Measurements from ENCODE around the gene TMEM107.
"Not testable (repeated sequence)": the region's sequence is repeated elsewhere in the genome, so short reads cannot be mapped to it uniquely, and the experiment has no call there.

The TMEM107 gene

GRCh38 chr17:8221663-8222379 is 45.6 kb upstream of the TMEM107 start:
- H3K36me3 ChIP-seq (ENCODE audit: control insufficient read depth in 4 of 4, insufficient read depth in 4 of 4, low read length in 3 of 4) = no peaks in the 10 kb centered on the region
- CTCF ChIA-PET = interaction anchor here (0.9 to 5.3 kb wide), 16 partner anchors 11 to 147 kb away, joined by 3 to 55 read pairs (median 4); partner anchors contain the start of genes AURKB, BORCS6, CTC1 and PFAS
- POLR2A ChIA-PET = interaction anchor here (1.0 to 3.7 kb wide), 8 partner anchors 8 to 514 kb away, joined by 3 to 56 read pairs (median 6); partner anchors contain the start of genes AURKB, BORCS6 and CTC1
- H3K9me3 ChIP-seq (ENCODE audit: control extremely low read depth in 1 of 5, control insufficient read depth in 4 of 5, insufficient read depth in 2 of 5, low read depth in 1 of 5, low read length in 4 of 5) = no peaks in the 10 kb centered on the region
- H3K27ac ChIP-seq (ENCODE audit: insufficient read depth in 1 of 2, low read depth in 1 of 2, low read length in 2 of 2, poor library complexity in 1 of 2, severe bottlenecking in 2 of 2) = peak overlapping the region; percentile 87 to 98
- H3K4me3 ChIP-seq (ENCODE audit: control insufficient read depth in 1 of 7, extremely low read depth in 1 of 7, insufficient read depth in 4 of 7, low read depth in 2 of 7, low read length in 6 of 7) = peak overlapping the region; percentile 66 to 98 (median 86)
- H3K27me3 ChIP-seq (replicated peaks in 2 of 5; ENCODE audit: control insufficient read depth in 4 of 5, insufficient read depth in 5 of 5, low read length in 4 of 5) = no peaks in the 10 kb centered on the region
- DNase-seq = peak; percentile 89 to 95 (median 95)
- 0% methylated on average over 35 of the region's 40 CpGs for WGBS (ENCODE audit: insufficient coverage)
- peaks cover 2 to 36% (median 23%) of the 10 kb centered on the region in 4 experiments for H3K4me1 ChIP-seq (ENCODE audit: control extremely low read depth in 1 of 4, control insufficient read depth in 4 of 4, insufficient read depth in 4 of 4, low read length in 3 of 4)

GRCh38 chr17:8220783-8221662 is 44.8 kb upstream of the TMEM107 start:
- CTCF ChIA-PET = interaction anchor here (1.0 to 5.3 kb wide), 15 partner anchors 10 to 101 kb away, joined by 3 to 55 read pairs (median 4); partner anchors contain the start of genes AURKB, BORCS6, CTC1 and PFAS
- Histone ChIP-seq H3K27ac (ENCODE audit: insufficient read depth in 1 of 2, low read depth in 1 of 2, low read length in 2 of 2, poor library complexity in 1 of 2, severe bottlenecking in 2 of 2) (peak overlapping the region; percentile 87 to 98), H3K4me3 (ENCODE audit: control insufficient read depth in 1 of 7, extremely low read depth in 1 of 7, insufficient read depth in 4 of 7, low read depth in 2 of 7, low read length in 6 of 7) (peak overlapping the region; percentile 66 to 98 (median 86)), H3K4me1 (ENCODE audit: control extremely low read depth in 1 of 4, control insufficient read depth in 4 of 4, insufficient read depth in 4 of 4, low read length in 3 of 4) (peaks cover 0 to 36% (median 22%) of the 10 kb centered on the region in 4 experiments), H3K9me3 (ENCODE audit: control extremely low read depth in 1 of 5, control insufficient read depth in 4 of 5, insufficient read depth in 2 of 5, low read depth in 1 of 5, low read length in 4 of 5) (no peaks in the 10 kb centered on the region), H3K27me3 (replicated peaks in 2 of 5; ENCODE audit: control insufficient read depth in 4 of 5, insufficient read depth in 5 of 5, low read length in 4 of 5) (no peaks in the 10 kb centered on the region), H3K36me3 (ENCODE audit: control insufficient read depth in 4 of 4, insufficient read depth in 4 of 4, low read length in 3 of 4) (no peaks in the 10 kb centered on the region)
- under 1% methylated on average over 41 of the region's 45 CpGs for WGBS (ENCODE audit: insufficient coverage)
- DNase-seq = peak; percentile 88 to 93 (median 92)
- POLR2A ChIA-PET = interaction anchor here (0.6 to 3.7 kb wide), 7 partner anchors 7 to 101 kb away, joined by 3 to 56 read pairs (median 4); partner anchors contain the start of genes AURKB, BORCS6 and CTC1

- not testable (repeated sequence) for H3K36me3 ChIP-seq (ENCODE audit: control insufficient read depth in 4 of 4, insufficient read depth in 4 of 4, low read length in 3 of 4); DNase-seq; H3K4me3 ChIP-seq (ENCODE audit: control insufficient read depth in 1 of 7, extremely low read depth in 1 of 7, insufficient read depth in 4 of 7, low read depth in 2 of 7, low read length in 6 of 7); H3K27me3 ChIP-seq (replicated peaks in 2 of 5; ENCODE audit: control insufficient read depth in 4 of 5, insufficient read depth in 5 of 5, low read length in 4 of 5); H3K27ac ChIP-seq (ENCODE audit: insufficient read depth in 1 of 2, low read depth in 1 of 2, low read length in 2 of 2, poor library complexity in 1 of 2, severe bottlenecking in 2 of 2); H3K9me3 ChIP-seq (ENCODE audit: control extremely low read depth in 1 of 5, control insufficient read depth in 4 of 5, insufficient read depth in 2 of 5, low read depth in 1 of 5, low read length in 4 of 5)
- POLR2A ChIA-PET = interaction anchor here (0.8 to 1.1 kb wide), 2 partner anchors 8 to 41 kb away, joined by 3 read pairs; no protein-coding TSS in a partner anchor
- WGBS (ENCODE audit: insufficient coverage) = 97% methylated on average over 14 of the region's 15 CpGs
- CTCF ChIA-PET = interaction anchor here (1.2 kb wide), 1 partner anchor 25 kb away, joined by 3 read pairs; no protein-coding TSS in a partner anchor
- peaks cover 4 to 27% (median 16%) of the 10 kb centered on the region in 4 experiments for H3K4me1 ChIP-seq (ENCODE audit: control extremely low read depth in 1 of 4, control insufficient read depth in 4 of 4, insufficient read depth in 4 of 4, low read length in 3 of 4)
Measured at GRCh38 chr17:8214000-8214399, 37.8 kb upstream of the TMEM107 start.

GRCh38 chr17:8212312-8213180 is 36.4 kb upstream of the TMEM107 start:
- Histone ChIP-seq H3K27ac (ENCODE audit: insufficient read depth in 1 of 2, low read depth in 1 of 2, low read length in 2 of 2, poor library complexity in 1 of 2, severe bottlenecking in 2 of 2) (no peak overlapping the region), H3K9me3 (ENCODE audit: control extremely low read depth in 1 of 5, control insufficient read depth in 4 of 5, insufficient read depth in 2 of 5, low read depth in 1 of 5, low read length in 4 of 5) (no peaks in the 10 kb centered on the region), H3K27me3 (replicated peaks in 2 of 5; ENCODE audit: control insufficient read depth in 4 of 5, insufficient read depth in 5 of 5, low read length in 4 of 5) (no peaks in the 10 kb centered on the region), H3K4me1 (ENCODE audit: control extremely low read depth in 1 of 4, control insufficient read depth in 4 of 4, insufficient read depth in 4 of 4, low read length in 3 of 4) (peaks cover 4 to 33% (median 19%) of the 10 kb centered on the region in 4 experiments), H3K36me3 (ENCODE audit: control insufficient read depth in 4 of 4, insufficient read depth in 4 of 4, low read length in 3 of 4) (peaks cover 0 to 3% (median 0%) of the 10 kb centered on the region in 4 experiments), H3K4me3 (ENCODE audit: control insufficient read depth in 1 of 7, extremely low read depth in 1 of 7, insufficient read depth in 4 of 7, low read depth in 2 of 7, low read length in 6 of 7) (no peak overlapping the region)
- ChIA-PET POLR2A (no interaction called here), CTCF (interaction anchor here (1.2 to 3.1 kb wide), 2 partner anchors 10 to 24 kb away, joined by 3 to 17 read pairs; no protein-coding TSS in a partner anchor)
- DNase-seq = no peak
- 96% methylated on average over 8 of the region's 14 CpGs for WGBS (ENCODE audit: insufficient coverage)

GRCh38 chr17:8210761-8211458 is 34.7 kb upstream of the TMEM107 start:
- ChIA-PET POLR2A (interaction anchor here (0.7 to 1.3 kb wide), 4 partner anchors 10 to 37 kb away, joined by 3 to 5 read pairs (median 4); partner anchors contain the start of gene CTC1), CTCF (interaction anchor here (0.7 to 3.6 kb wide), 3 partner anchors 11 to 99 kb away, joined by 4 to 17 read pairs (median 17); no protein-coding TSS in a partner anchor)
- WGBS (ENCODE audit: insufficient coverage) = 0% methylated on average over 11 of the region's 22 CpGs
- peak overlapping the region; percentile 64 to 84 for H3K27ac ChIP-seq (ENCODE audit: insufficient read depth in 1 of 2, low read depth in 1 of 2, low read length in 2 of 2, poor library complexity in 1 of 2, severe bottlenecking in 2 of 2)
- no peaks in the 10 kb centered on the region for H3K27me3 ChIP-seq (replicated peaks in 2 of 5; ENCODE audit: control insufficient read depth in 4 of 5, insufficient read depth in 5 of 5, low read length in 4 of 5)
- H3K4me3 ChIP-seq (ENCODE audit: control insufficient read depth in 1 of 7, extremely low read depth in 1 of 7, insufficient read depth in 4 of 7, low read depth in 2 of 7, low read length in 6 of 7) = peak overlapping the region; percentile 60 to 95 (median 86)
- H3K9me3 ChIP-seq (ENCODE audit: control extremely low read depth in 1 of 5, control insufficient read depth in 4 of 5, insufficient read depth in 2 of 5, low read depth in 1 of 5, low read length in 4 of 5) = no peaks in the 10 kb centered on the region
- H3K36me3 ChIP-seq (ENCODE audit: control insufficient read depth in 4 of 4, insufficient read depth in 4 of 4, low read length in 3 of 4) = peaks cover 0 to 19% (median 1%) of the 10 kb centered on the region in 4 experiments
- peak in 1 of 3 donors; percentile 25 for DNase-seq
- peaks cover 4 to 33% (median 19%) of the 10 kb centered on the region in 4 experiments for H3K4me1 ChIP-seq (ENCODE audit: control extremely low read depth in 1 of 4, control insufficient read depth in 4 of 4, insufficient read depth in 4 of 4, low read length in 3 of 4)

All from common myeloid progenitor, CD34-positive (primary cell).